GM21825 (cell line): ENCODE measurements around the gene ROCK2.
A peak's percentile ranks its signal among the peaks of the same experiment; 100 is the strongest.

Source experiments
- ATAC-seq: cut with Tn5 transposase; IDR thresholded peaks from one replicate; pipeline ENCODE4 v1.9.1; 2021; ENCODE audit warnings: mild to moderate bottlenecking, moderate library complexity; ENCODE audit not compliant: unreplicated experiment

Gene ROCK2

GRCh38 chr2:11367170-11367730, 22.8 kb upstream of the ROCK2 start:
- ATAC-seq, result no peak

- ATAC-seq, result no peak
These were observed 21.9 kb upstream of the ROCK2 start for GRCh38 chr2:11366326-11366741.

GRCh38 chr2:11365096-11365879, 20.9 kb upstream of the ROCK2 start:
- ATAC-seq, result no peak

GRCh38 chr2:11364565-11364887, 20.1 kb upstream of the ROCK2 start:
- no peak for ATAC-seq

GRCh38 chr2:11363868-11364564, 19.6 kb upstream of the ROCK2 start:
- no peak for ATAC-seq

- no peak for ATAC-seq
These were observed 15.4 kb upstream of the ROCK2 start for GRCh38 chr2:11359865-11360264.

- no peak for ATAC-seq
These were observed 13.1 kb upstream of the ROCK2 start for GRCh38 chr2:11357428-11357972.

- ATAC-seq, result no peak
These were observed 12.3 kb upstream of the ROCK2 start for GRCh38 chr2:11356764-11357163.

- ATAC-seq, result no peak
These were observed 11.0 kb upstream of the ROCK2 start for GRCh38 chr2:11355194-11356053.

GRCh38 chr2:11354363-11355154, 10.1 kb upstream of the ROCK2 start:
- ATAC-seq, result no peak

- no peak for ATAC-seq
These were observed 8.5 kb upstream of the ROCK2 start for GRCh38 chr2:11352781-11353537.

- no peak for ATAC-seq
These were observed 3.8 kb upstream of the ROCK2 start for GRCh38 chr2:11348209-11348749.

GRCh38 chr2:11347403-11347959, 3.0 kb upstream of the ROCK2 start:
- no peak for ATAC-seq

GRCh38 chr2:11346023-11346482, 1.6 kb upstream of the ROCK2 start:
- no peak for ATAC-seq

GRCh38 chr2:11344956-11345677, 681 bp upstream of the ROCK2 start:
- peak; percentile 32 for ATAC-seq

GRCh38 chr2:11343650-11344341, 640 bp downstream of the ROCK2 start:
- peak; percentile 30 for ATAC-seq

- no peak for ATAC-seq
These were observed 1.1 kb downstream of the ROCK2 start for GRCh38 chr2:11343368-11343649.
